ENCODE measurements around the gene YEATS2.
A peak's percentile ranks its signal among the peaks of the same experiment; 100 is the strongest.

Gene YEATS2

DNA sequence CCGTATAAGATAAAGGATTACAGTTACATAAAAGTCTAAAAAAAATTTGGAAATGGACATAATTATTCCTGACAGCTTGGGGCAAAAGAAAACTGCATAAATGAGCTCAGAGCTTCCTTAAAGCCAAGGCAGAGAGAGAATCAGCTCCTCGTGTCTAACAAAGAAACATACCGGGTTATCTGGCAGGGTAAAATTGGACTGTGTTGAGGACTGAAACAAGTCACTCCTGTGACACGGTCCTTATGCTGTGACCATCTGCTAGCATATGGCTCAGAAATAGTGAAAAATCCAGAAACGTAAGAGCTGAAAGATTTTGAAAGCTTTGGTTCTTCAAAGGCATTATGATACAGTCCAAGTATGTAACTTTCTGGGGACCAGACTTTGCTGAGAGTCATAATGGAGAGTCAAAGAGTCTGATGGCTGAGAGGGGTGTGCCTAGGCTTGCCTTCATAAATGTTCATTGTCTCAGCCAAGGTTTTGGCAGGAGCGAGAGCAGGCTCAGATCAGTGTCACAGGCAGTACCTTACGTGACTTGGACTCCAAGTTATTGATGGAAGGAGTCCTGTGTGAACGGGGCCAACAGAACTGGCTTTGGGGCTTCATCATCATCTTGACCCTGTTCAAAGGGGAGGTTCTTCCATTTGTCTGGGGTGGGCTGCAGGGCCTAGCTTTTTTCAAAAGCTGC, 115.3 kb downstream of the YEATS2 start:
- ChIA-PET CTCF (interaction anchor here (0.5 kb wide), 1 partner anchor 59 kb away, joined by 3 read pairs; no protein-coding TSS in a partner anchor), POLR2A (ENCODE audit: low non-redundant PET) (interaction anchor here (0.7 kb wide), 1 partner anchor 8 kb away, joined by 3 read pairs; no protein-coding TSS in a partner anchor)
- TF ChIP-seq, protein P1, sequence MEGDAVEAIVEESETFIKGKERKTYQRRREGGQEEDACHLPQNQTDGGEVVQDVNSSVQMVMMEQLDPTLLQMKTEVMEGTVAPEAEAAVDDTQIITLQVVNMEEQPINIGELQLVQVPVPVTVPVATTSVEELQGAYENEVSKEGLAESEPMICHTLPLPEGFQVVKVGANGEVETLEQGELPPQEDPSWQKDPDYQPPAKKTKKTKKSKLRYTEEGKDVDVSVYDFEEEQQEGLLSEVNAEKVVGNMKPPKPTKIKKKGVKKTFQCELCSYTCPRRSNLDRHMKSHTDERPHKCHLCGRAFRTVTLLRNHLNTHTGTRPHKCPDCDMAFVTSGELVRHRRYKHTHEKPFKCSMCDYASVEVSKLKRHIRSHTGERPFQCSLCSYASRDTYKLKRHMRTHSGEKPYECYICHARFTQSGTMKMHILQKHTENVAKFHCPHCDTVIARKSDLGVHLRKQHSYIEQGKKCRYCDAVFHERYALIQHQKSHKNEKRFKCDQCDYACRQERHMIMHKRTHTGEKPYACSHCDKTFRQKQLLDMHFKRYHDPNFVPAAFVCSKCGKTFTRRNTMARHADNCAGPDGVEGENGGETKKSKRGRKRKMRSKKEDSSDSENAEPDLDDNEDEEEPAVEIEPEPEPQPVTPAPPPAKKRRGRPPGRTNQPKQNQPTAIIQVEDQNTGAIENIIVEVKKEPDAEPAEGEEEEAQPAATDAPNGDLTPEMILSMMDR (conservative IDR thresholded peaks at IDR 0.05; ENCODE audit: low read depth), result no peak
- peak; percentile 42 for DNase-seq (ENCODE audit: low spot score)
- H3K27ac ChIP-seq, result peak overlapping the region; percentile 60

DNA sequence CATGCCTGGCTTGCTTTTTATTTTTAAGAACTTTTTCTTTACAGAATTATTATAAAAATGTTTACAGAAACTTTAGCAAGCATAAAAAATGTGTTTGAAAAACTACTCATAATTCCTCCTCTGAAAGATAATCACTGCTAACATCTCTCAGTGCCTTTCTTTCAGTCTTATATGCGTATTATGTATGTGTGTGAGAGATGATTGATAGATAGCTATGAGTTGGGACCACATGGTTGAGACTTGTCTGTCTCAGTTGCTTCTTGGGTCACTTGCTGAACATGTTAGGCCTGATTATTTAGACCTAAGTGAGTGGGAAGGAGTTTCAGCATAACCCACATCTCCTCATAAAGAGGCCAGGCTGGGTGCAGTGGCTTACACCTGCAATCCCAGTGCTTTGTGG, 116.6 kb downstream of the YEATS2 start:
- H3K27ac ChIP-seq, result no peak overlapping the region
- no peak for DNase-seq (ENCODE audit: low spot score)
- TF ChIP-seq, protein P1 (conservative IDR thresholded peaks at IDR 0.05; ENCODE audit: low read depth), result no peak
- ChIA-PET POLR2A (ENCODE audit: low non-redundant PET) (no interaction called here), CTCF (no interaction called here)

DNA sequence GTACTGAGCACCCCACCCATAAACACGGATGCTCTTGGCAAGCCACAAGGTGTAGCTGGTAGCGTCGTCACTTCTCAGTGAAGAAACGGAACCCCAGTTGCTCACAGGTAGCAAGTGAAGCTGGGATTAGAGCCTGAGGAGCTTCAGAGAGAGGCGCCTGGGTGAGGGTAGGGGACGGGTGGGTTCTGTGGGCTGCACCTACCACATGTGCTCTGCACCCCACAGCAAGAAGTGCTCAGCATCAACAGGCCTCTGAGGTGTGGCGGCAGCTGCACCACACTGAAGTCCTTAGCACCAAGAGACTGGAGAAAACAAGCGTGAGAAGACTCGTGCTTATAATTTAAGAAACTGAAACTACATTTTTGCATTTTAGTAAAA, 118.0 kb downstream of the YEATS2 start:
- H3K27ac ChIP-seq, result peak overlapping the region; percentile 13; the same call in 1 of the 2 replicates
- CTCF ChIA-PET, result no interaction called here
- DNase-seq (ENCODE audit: low spot score), result no peak
- POLR2A ChIA-PET (ENCODE audit: low non-redundant PET), result no interaction called here
- TF ChIP-seq, protein P1 (conservative IDR thresholded peaks at IDR 0.05; ENCODE audit: low read depth), result no peak

DNA sequence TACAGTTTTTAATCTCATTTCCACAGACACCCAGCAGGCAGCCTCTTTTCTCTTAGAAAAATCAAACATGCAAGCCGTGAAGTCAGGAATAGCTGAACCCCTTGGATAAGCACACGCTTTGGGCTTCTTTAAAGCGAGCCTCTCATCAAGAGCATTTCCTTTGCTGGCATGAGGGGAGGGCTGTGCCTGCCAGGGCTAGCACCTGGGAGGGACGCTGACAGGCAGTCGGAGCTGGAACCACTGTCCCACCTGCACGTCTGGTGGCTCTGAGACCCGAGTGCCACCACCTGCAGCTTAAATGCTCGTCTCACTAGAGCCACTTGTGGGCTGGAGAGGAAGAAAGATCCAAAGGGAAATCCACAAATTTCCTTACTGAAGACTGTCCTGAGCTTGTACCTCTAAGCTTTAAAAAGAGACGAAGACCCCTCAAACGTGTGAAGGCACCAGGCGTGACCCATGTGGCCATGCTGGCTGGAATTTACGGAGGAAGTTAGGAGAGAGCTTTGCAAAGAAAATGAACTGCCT, 118.4 kb downstream of the YEATS2 start:
- DNase-seq (ENCODE audit: low spot score), result no peak
- ChIA-PET POLR2A (ENCODE audit: low non-redundant PET) (no interaction called here), CTCF (no interaction called here)
- H3K27ac ChIP-seq, result 0 out of 2 replicates have a peak overlapping the region, but pooled peaks have one; percentile 13
- TF ChIP-seq, protein P1 (conservative IDR thresholded peaks at IDR 0.05; ENCODE audit: low read depth), result no peak

DNA sequence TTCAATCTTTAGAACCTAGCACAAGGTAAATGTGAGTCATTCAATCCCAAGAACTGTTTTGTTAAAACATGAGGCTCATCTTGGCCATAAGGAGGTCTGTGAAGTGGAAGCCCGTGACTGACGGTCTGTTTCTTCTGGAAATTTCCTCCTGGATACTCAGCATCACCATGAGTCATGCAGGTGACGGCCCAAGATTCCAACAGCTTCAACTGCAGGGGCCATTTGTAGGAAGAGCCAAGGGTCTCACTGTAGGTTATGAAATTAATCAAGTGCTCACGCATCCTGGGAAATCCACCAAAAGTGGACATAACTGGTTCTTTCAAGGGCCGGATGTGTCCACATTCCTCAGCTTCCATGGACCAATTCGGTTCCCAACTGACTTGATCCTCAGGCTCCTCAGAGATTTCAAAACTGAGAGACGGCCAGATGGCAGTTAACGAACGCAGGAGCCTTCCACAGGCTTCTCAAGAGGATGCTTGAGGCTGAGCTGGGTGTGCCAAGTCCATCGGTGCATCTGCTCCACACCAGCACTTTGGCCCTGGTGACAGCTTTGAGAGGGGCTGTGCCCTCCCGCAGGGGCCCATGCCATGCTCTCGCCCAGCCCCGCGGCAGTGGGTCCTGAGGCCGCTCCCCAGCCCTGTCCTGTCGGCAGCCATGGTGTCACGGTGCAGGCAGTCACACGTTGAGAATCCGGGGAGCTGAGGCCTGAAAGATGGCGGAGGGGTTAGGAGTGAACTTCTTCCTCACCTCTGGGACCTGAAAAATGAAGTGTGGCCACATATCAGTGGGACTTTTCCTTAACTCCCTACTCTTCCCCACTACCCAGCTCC, 119.3 kb downstream of the YEATS2 start:
- TF ChIP-seq, protein P1 (conservative IDR thresholded peaks at IDR 0.05; ENCODE audit: low read depth), result no peak
- no peak overlapping the region for H3K27ac ChIP-seq
- DNase-seq (ENCODE audit: low spot score), result no peak
- ChIA-PET POLR2A (ENCODE audit: low non-redundant PET) (no interaction called here), CTCF (no interaction called here)

DNA sequence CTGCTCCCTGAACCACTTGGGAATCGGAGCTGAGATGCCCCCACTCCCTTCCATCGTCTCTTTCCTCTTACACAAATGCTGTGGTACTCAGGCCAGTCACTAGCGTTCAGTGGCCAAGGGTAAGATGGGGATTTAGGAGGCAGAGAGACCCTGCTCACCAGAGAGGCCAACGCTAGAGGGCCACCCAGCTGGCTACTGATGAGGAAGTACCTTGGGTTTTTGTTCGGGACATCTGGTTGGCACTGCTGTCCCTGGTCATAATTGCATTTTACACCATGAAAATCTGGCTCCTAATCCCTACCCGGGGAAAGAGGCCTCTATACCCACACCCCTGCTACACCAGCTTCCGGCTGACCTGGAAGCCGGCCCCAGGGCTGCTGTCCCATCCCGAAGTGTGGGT, 120.0 kb downstream of the YEATS2 start:
- CTCF ChIA-PET, result interaction anchor here (0.6 kb wide), 1 partner anchor 125 kb away, joined by 3 read pairs; no protein-coding TSS in a partner anchor
- no peak overlapping the region for H3K27ac ChIP-seq
- DNase-seq (ENCODE audit: low spot score), result no peak
- POLR2A ChIA-PET (ENCODE audit: low non-redundant PET), result no interaction called here
- TF ChIP-seq, protein P1 (conservative IDR thresholded peaks at IDR 0.05; ENCODE audit: low read depth), result no peak

All from RWPE1 (cell line).